ENCODE data around the gene MMP15. TPM values are rescaled to one million over a fixed set of nuclear protein-coding genes. Genes with fewer than 3 reads are reported as not detected.

The MMP15 gene
- total RNA-seq, 1 donor from 2014 or later, result 15.4 TPM

DNA sequence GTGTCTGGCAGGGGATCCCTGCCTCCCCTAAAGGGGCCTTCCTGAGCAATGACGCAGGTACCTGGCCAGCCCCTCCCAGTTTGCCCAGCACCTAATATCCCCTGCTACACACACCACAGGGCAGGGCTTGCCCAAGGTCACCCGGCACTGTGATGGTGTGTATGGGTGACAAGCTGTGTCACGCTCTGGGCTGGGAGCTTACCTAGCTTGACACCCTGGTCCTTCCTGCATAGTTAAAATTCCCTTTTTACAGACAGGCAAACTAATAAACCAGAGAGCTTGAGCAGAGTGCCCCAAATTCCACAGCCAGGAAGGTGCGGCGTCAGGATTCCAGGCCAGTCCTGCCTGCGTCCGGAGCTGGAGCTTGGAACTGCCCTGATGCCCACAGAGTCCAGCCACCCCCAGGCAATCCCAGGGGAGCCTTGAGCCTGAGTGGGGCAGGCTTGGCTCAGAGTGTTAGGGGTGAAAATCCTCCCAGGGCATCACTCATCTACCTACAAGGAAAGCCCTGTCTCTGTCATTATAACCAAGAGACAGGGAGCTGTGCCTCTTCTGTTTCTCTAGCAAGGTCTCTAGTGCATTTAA lies 18.1 kb downstream of the MMP15 start:
- Histone ChIP-seq H3K27ac (ENCODE audit: low read depth, low read length) (no peak overlapping the region), H2AFZ (ENCODE audit: low read depth, low read length) (no peak overlapping the region), H3K4me1 (ENCODE audit: insufficient read depth, low read length) (no peaks in the 10 kb centered on the region), H3K4me2 (ENCODE audit: low read length) (no peak overlapping the region), H3K9me3 (ENCODE audit: insufficient read depth, low read depth, low read length) (no peaks in the 10 kb centered on the region), H3K9ac (ENCODE audit: low read length) (no peak overlapping the region), H3K4me3 (ENCODE audit: insufficient read depth, low read depth, low read length) (no peak overlapping the region), H4K20me1 (ENCODE audit: insufficient read depth, low read length) (no peaks in the 10 kb centered on the region), H3K36me3 (ENCODE audit: insufficient read depth, low read length) (no peaks in the 10 kb centered on the region), H3K79me2 (ENCODE audit: insufficient read depth, low read length) (no peaks in the 10 kb centered on the region), H3K27me3 (ENCODE audit: insufficient read depth, low read length) (no peaks in the 10 kb centered on the region)
- Mint-ChIP-seq H3K36me3 (ENCODE audit: low read depth, unreplicated experiment) (peaks cover 5% of the 10 kb centered on the region), H3K27me3 (ENCODE audit: low read depth, unreplicated experiment) (no peaks in the 10 kb centered on the region), H3K9me3 (ENCODE audit: unreplicated experiment) (no peaks in the 10 kb centered on the region), H3K4me1 (ENCODE audit: low read depth, unreplicated experiment) (no peaks in the 10 kb centered on the region), H3K4me3 (ENCODE audit: unreplicated experiment) (no peak overlapping the region), H3K27ac (ENCODE audit: unreplicated experiment) (no peak overlapping the region)
- FAIRE-seq (no peak), DNase-seq (ENCODE audit: low read depth) (no peak)
- TF ChIP-seq EZH2 (IDR thresholded peaks at IDR 0.05; ENCODE audit: insufficient read depth, low read length), result no peak
- TF ChIP-seq, protein P1, sequence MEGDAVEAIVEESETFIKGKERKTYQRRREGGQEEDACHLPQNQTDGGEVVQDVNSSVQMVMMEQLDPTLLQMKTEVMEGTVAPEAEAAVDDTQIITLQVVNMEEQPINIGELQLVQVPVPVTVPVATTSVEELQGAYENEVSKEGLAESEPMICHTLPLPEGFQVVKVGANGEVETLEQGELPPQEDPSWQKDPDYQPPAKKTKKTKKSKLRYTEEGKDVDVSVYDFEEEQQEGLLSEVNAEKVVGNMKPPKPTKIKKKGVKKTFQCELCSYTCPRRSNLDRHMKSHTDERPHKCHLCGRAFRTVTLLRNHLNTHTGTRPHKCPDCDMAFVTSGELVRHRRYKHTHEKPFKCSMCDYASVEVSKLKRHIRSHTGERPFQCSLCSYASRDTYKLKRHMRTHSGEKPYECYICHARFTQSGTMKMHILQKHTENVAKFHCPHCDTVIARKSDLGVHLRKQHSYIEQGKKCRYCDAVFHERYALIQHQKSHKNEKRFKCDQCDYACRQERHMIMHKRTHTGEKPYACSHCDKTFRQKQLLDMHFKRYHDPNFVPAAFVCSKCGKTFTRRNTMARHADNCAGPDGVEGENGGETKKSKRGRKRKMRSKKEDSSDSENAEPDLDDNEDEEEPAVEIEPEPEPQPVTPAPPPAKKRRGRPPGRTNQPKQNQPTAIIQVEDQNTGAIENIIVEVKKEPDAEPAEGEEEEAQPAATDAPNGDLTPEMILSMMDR (IDR thresholded peaks at IDR 0.05; ENCODE audit: insufficient read depth, low read depth, low read length), result no peak

DNA sequence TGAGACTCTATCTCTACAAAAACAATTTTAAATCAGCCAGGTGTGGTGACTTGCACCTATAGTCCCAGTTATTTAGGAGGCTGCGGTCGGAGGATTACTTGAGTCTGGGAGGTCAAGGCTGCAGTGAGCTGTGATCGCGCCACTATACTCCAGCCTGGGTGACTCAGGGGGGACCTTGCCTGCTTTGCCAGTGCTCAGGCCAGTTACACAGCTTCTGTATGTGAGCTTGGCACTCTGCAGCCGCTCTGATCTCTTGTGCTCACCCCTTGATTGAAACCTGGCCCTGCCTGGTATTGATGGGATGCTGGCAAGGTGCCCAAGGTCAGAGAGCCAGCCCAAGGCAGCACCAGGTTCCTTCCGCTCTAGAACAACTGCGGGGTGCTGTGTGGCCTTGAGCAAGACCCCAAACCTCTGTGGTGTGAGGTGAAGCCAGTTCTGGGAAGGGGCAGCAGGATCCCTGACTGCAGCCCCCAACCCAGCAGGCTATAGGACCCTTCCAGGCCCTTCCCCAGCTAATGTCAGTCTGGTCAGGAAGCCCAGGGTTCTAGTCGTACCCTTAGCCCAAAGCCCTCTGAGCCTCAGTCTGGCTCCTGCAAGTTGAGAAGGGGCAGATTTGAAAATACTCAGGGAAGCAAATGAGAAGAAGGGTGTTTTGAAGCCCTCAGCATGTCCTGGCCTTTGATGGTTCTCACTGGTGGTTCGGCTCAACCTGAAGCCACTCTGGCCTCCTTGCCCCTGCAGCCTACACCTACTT lies 18.9 kb downstream of the MMP15 start:
- Mint-ChIP-seq H3K27me3 (ENCODE audit: low read depth, unreplicated experiment) (no peaks in the 10 kb centered on the region), H3K4me1 (ENCODE audit: low read depth, unreplicated experiment) (no peaks in the 10 kb centered on the region), H3K9me3 (ENCODE audit: unreplicated experiment) (no peaks in the 10 kb centered on the region), H3K4me3 (ENCODE audit: unreplicated experiment) (no peak overlapping the region), H3K27ac (ENCODE audit: unreplicated experiment) (no peak overlapping the region), H3K36me3 (ENCODE audit: low read depth, unreplicated experiment) (peaks cover 4% of the 10 kb centered on the region)
- Histone ChIP-seq H3K9me3 (ENCODE audit: insufficient read depth, low read depth, low read length) (no peaks in the 10 kb centered on the region), H3K36me3 (ENCODE audit: insufficient read depth, low read length) (no peaks in the 10 kb centered on the region), H3K27ac (ENCODE audit: low read depth, low read length) (no peak overlapping the region), H3K4me3 (ENCODE audit: insufficient read depth, low read depth, low read length) (no peak overlapping the region), H4K20me1 (ENCODE audit: insufficient read depth, low read length) (no peaks in the 10 kb centered on the region), H3K4me2 (ENCODE audit: low read length) (no peak overlapping the region), H3K9ac (ENCODE audit: low read length) (no peak overlapping the region), H3K79me2 (ENCODE audit: insufficient read depth, low read length) (no peaks in the 10 kb centered on the region), H3K4me1 (ENCODE audit: insufficient read depth, low read length) (no peaks in the 10 kb centered on the region), H2AFZ (ENCODE audit: low read depth, low read length) (no peak overlapping the region), H3K27me3 (ENCODE audit: insufficient read depth, low read length) (no peaks in the 10 kb centered on the region)
- no peak for FAIRE-seq
- DNase-seq (ENCODE audit: low read depth), result no peak
- TF ChIP-seq EZH2 (IDR thresholded peaks at IDR 0.05; ENCODE audit: insufficient read depth, low read length), result no peak
- TF ChIP-seq, protein P1 (IDR thresholded peaks at IDR 0.05; ENCODE audit: insufficient read depth, low read depth, low read length), result no peak

DNA sequence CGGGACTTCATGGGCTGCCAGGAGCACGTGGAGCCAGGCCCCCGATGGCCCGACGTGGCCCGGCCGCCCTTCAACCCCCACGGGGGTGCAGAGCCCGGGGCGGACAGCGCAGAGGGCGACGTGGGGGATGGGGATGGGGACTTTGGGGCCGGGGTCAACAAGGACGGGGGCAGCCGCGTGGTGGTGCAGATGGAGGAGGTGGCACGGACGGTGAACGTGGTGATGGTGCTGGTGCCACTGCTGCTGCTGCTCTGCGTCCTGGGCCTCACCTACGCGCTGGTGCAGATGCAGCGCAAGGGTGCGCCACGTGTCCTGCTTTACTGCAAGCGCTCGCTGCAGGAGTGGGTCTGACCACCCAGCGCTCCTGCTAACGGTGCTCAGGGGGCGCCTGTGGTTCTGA lies 19.5 kb downstream of the MMP15 start:
- DNase-seq (ENCODE audit: low read depth) (no peak), FAIRE-seq (no peak)
- Mint-ChIP-seq H3K9me3 (ENCODE audit: unreplicated experiment) (no peaks in the 10 kb centered on the region), H3K36me3 (ENCODE audit: low read depth, unreplicated experiment) (peaks cover 2% of the 10 kb centered on the region), H3K27ac (ENCODE audit: unreplicated experiment) (no peak overlapping the region), H3K27me3 (ENCODE audit: low read depth, unreplicated experiment) (no peaks in the 10 kb centered on the region), H3K4me3 (ENCODE audit: unreplicated experiment) (no peak overlapping the region), H3K4me1 (ENCODE audit: low read depth, unreplicated experiment) (no peaks in the 10 kb centered on the region)
- Histone ChIP-seq H2AFZ (ENCODE audit: low read depth, low read length) (no peak overlapping the region), H3K27ac (ENCODE audit: low read depth, low read length) (no peak overlapping the region), H3K9ac (ENCODE audit: low read length) (no peak overlapping the region), H3K27me3 (ENCODE audit: insufficient read depth, low read length) (no peaks in the 10 kb centered on the region), H3K4me2 (ENCODE audit: low read length) (no peak overlapping the region), H3K4me1 (ENCODE audit: insufficient read depth, low read length) (no peaks in the 10 kb centered on the region), H3K36me3 (ENCODE audit: insufficient read depth, low read length) (no peaks in the 10 kb centered on the region), H3K9me3 (ENCODE audit: insufficient read depth, low read depth, low read length) (no peaks in the 10 kb centered on the region), H3K79me2 (ENCODE audit: insufficient read depth, low read length) (no peaks in the 10 kb centered on the region), H4K20me1 (ENCODE audit: insufficient read depth, low read length) (no peaks in the 10 kb centered on the region), H3K4me3 (ENCODE audit: insufficient read depth, low read depth, low read length) (no peak overlapping the region)
- no peak for TF ChIP-seq EZH2 (IDR thresholded peaks at IDR 0.05; ENCODE audit: insufficient read depth, low read length)
- TF ChIP-seq, protein P1 (IDR thresholded peaks at IDR 0.05; ENCODE audit: insufficient read depth, low read depth, low read length), result no peak

All from astrocyte (in vitro differentiated cells and primary cell).